GM19463 (cell line): ENCODE measurements around the gene PDE6A.
A peak's percentile ranks its signal among the peaks of the same experiment; 100 is the strongest.
"Not testable (repeated sequence)": the region's sequence is repeated elsewhere in the genome, so short reads cannot be mapped to it uniquely, and the experiment has no call there.

ENCODE experiments used
- ATAC-seq: cut with Tn5 transposase; IDR thresholded peaks from one replicate; pipeline ENCODE4 v1.9.1; 2021; ENCODE audit warnings: mild to moderate bottlenecking, moderate library complexity; ENCODE audit not compliant: unreplicated experiment

The PDE6A gene

GRCh38 chr5:149953436-149954121 lies 9.0 kb upstream of the PDE6A start:
- no peak for ATAC-seq

GRCh38 chr5:149951138-149951749 lies 6.7 kb upstream of the PDE6A start:
- ATAC-seq: no peak

- ATAC-seq: no peak
These were observed 4.4 kb upstream of the PDE6A start for GRCh38 chr5:149948993-149949392.

- ATAC-seq: no peak
These were observed 1.5 kb upstream of the PDE6A start for GRCh38 chr5:149946118-149946517.

- ATAC-seq: not testable (repeated sequence)
These were observed 1.2 kb downstream of the PDE6A start for GRCh38 chr5:149943177-149943949.

- not testable (repeated sequence) for ATAC-seq
These were observed 1.8 kb downstream of the PDE6A start for GRCh38 chr5:149942741-149943169.

- ATAC-seq: no peak
These were observed 2.4 kb downstream of the PDE6A start for GRCh38 chr5:149942199-149942598.

- ATAC-seq: no peak
These were observed 2.8 kb downstream of the PDE6A start for GRCh38 chr5:149941795-149942194.

GRCh38 chr5:149940941-149941644 lies 3.5 kb downstream of the PDE6A start:
- ATAC-seq: no peak

GRCh38 chr5:149940077-149940574 lies 4.5 kb downstream of the PDE6A start:
- ATAC-seq: peak; percentile 81

GRCh38 chr5:149939546-149939945 lies 5.0 kb downstream of the PDE6A start:
- ATAC-seq: no peak

GRCh38 chr5:149938791-149939358 lies 5.7 kb downstream of the PDE6A start:
- ATAC-seq: no peak

- no peak for ATAC-seq
These were observed 6.3 kb downstream of the PDE6A start for GRCh38 chr5:149938279-149938678.

GRCh38 chr5:149937610-149938009 lies 7.0 kb downstream of the PDE6A start:
- ATAC-seq: no peak

- ATAC-seq: no peak
These were observed 7.9 kb downstream of the PDE6A start for GRCh38 chr5:149936700-149937091.

GRCh38 chr5:149936044-149936699 lies 8.4 kb downstream of the PDE6A start:
- no peak for ATAC-seq

GRCh38 chr5:149935431-149935901 lies 9.1 kb downstream of the PDE6A start:
- no peak for ATAC-seq

GRCh38 chr5:149932445-149933350 lies 11.9 kb downstream of the PDE6A start:
- ATAC-seq: no peak

GRCh38 chr5:149931992-149932436 lies 12.6 kb downstream of the PDE6A start:
- no peak for ATAC-seq
